GM18520 (cell line): ENCODE measurements around the gene ETS1.

Experiments used
- ATAC-seq: cut with Tn5 transposase; IDR thresholded peaks from one replicate; pipeline ENCODE4 v1.9.1; 2021; ENCODE audit not compliant: unreplicated experiment

ETS1 gene

GRCh38 chr11:128595775-128596174 lies 8.4 kb upstream of the ETS1 start:
- ATAC-seq: no peak

GRCh38 chr11:128595221-128595620 lies 7.9 kb upstream of the ETS1 start:
- ATAC-seq: no peak

- ATAC-seq: no peak
Observed at GRCh38 chr11:128594226-128594625, 6.9 kb upstream of the ETS1 start.

- ATAC-seq: no peak
Observed at GRCh38 chr11:128593281-128593680, 5.9 kb upstream of the ETS1 start.

- ATAC-seq: no peak
Observed at GRCh38 chr11:128592454-128592853, 5.1 kb upstream of the ETS1 start.

GRCh38 chr11:128590587-128590986 lies 3.2 kb upstream of the ETS1 start:
- ATAC-seq: no peak

- ATAC-seq: no peak
Observed at GRCh38 chr11:128589998-128590397, 2.6 kb upstream of the ETS1 start.

GRCh38 chr11:128588093-128588492 lies 735 bp upstream of the ETS1 start:
- no peak for ATAC-seq

GRCh38 chr11:128586689-128587088 lies 669 bp downstream of the ETS1 start:
- ATAC-seq: no peak

- no peak for ATAC-seq
Observed at GRCh38 chr11:128585498-128586238, 1.7 kb downstream of the ETS1 start.

- no peak for ATAC-seq
Observed at GRCh38 chr11:128584253-128584652, 3.1 kb downstream of the ETS1 start.

- ATAC-seq: no peak
Observed at GRCh38 chr11:128582496-128583366, 4.6 kb downstream of the ETS1 start.

GRCh38 chr11:128581561-128582272 lies 5.6 kb downstream of the ETS1 start:
- ATAC-seq: no peak

- no peak for ATAC-seq
Observed at GRCh38 chr11:128580612-128581011, 6.7 kb downstream of the ETS1 start.

GRCh38 chr11:128579798-128580504 lies 7.4 kb downstream of the ETS1 start:
- peak; percentile 90 for ATAC-seq

- ATAC-seq: no peak
Observed at GRCh38 chr11:128576555-128576954, 10.8 kb downstream of the ETS1 start.

- ATAC-seq: no peak
Observed at GRCh38 chr11:128575961-128576350, 11.4 kb downstream of the ETS1 start.

GRCh38 chr11:128575174-128575960 lies 12.0 kb downstream of the ETS1 start:
- no peak for ATAC-seq

GRCh38 chr11:128574576-128575011 lies 12.8 kb downstream of the ETS1 start:
- no peak for ATAC-seq

GRCh38 chr11:128573638-128574037 lies 13.7 kb downstream of the ETS1 start:
- no peak for ATAC-seq
